CD4-positive, alpha-beta memory T cell (primary cell): ENCODE data around the gene VWCE. TPM values are rescaled to one million over a fixed set of nuclear protein-coding genes. Genes with fewer than 3 reads are reported as not detected.

Experiments
- CTCF ChIA-PET: fragments of 350-600 bp; sonication (Branson Sonifier 250); formaldehyde crosslinking; loops from one replicate; lab custom pipeline; 2021; ENCODE audit warnings: inconsistent platforms; ENCODE audit not compliant: partially characterized antibody; lab: Charles Lee
- POLR2A ChIA-PET: fragments of 350-600 bp; sonication (Branson Sonifier 250); formaldehyde crosslinking; loops from one replicate; lab custom pipeline; 2021; ENCODE audit not compliant: partially characterized antibody; lab: Charles Lee
- DNase-seq, 5 donors: peaks; one replicate each; pipeline versions ENCODE4 v3.0.0 to v3.0.0-alpha.2; 2020 to 2022; ENCODE audit warnings: mixed read lengths in 1 of 5
- H3K27ac ChIP-seq: one replicate; pipeline ENCODE4 v1.7.0; 2013; ENCODE audit warnings: low read depth, low read length
- H3K27me3 ChIP-seq: 2 replicates; pipeline ENCODE4 v1.7.0; 2013; ENCODE audit warnings: mild to moderate bottlenecking, low read length, moderate library complexity; ENCODE audit not compliant: insufficient read depth
- H3K36me3 ChIP-seq: 2 replicates; pipeline ENCODE4 v1.7.0; 2013; ENCODE audit warnings: mild to moderate bottlenecking, low read length, moderate library complexity; ENCODE audit not compliant: insufficient read depth
- H3K4me1 ChIP-seq: 2 replicates; pipeline ENCODE4 v1.7.0; 2013; ENCODE audit warnings: mild to moderate bottlenecking, low read length, moderate library complexity; ENCODE audit not compliant: insufficient read depth
- H3K4me3 ChIP-seq, 2 donors: one replicate each; pipeline ENCODE4 v1.7.0; 2013; ENCODE audit warnings: low read length in 2 of 2, mild to moderate bottlenecking in 1 of 2
- H3K9me3 ChIP-seq, 2 donors: one replicate each; pipeline ENCODE4 v1.7.0; 2013; ENCODE audit warnings: low read length in 2 of 2, control low read depth in 1 of 2; ENCODE audit not compliant: control insufficient read depth in 1 of 2
- H3K27ac Mint-ChIP-seq, 7 donors: one replicate each; pipeline ENCODE4 v1.8.0; 2020 to 2021; ENCODE audit warnings: mixed read lengths in 7 of 7, mild to moderate bottlenecking in 6 of 7, inconsistent platforms in 3 of 7, moderate library complexity in 3 of 7
- H3K27me3 Mint-ChIP-seq, 2 donors: one replicate each; pipeline ENCODE4 v1.8.0; 2020 to 2021; ENCODE audit warnings: mixed read lengths in 2 of 2
- H3K36me3 Mint-ChIP-seq, 2 donors: one replicate each; pipeline ENCODE4 v1.8.0; 2020 to 2021; ENCODE audit warnings: mixed read lengths in 2 of 2, inconsistent platforms in 1 of 2, mild to moderate bottlenecking in 1 of 2
- H3K4me1 Mint-ChIP-seq, 4 donors: one replicate each; pipeline ENCODE4 v1.8.0; 2020 to 2021; ENCODE audit warnings: mixed read lengths in 4 of 4, mild to moderate bottlenecking in 1 of 4
- H3K4me3 Mint-ChIP-seq, 8 donors: one replicate each; pipeline ENCODE4 v1.8.0; 2020 to 2021; ENCODE audit warnings: mixed read lengths in 8 of 8, mild to moderate bottlenecking in 7 of 8, moderate library complexity in 6 of 8, inconsistent platforms in 3 of 8
- H3K9me3 Mint-ChIP-seq, 8 donors: one replicate each; pipeline ENCODE4 v1.8.0; 2020 to 2021; ENCODE audit warnings: mixed read lengths in 8 of 8, mild to moderate bottlenecking in 5 of 8, inconsistent platforms in 3 of 8, moderate library complexity in 1 of 8
- intact Hi-C: fragments of 100-400 bp; cut with micrococcal nuclease; formaldehyde crosslinking; loops from one replicate; pipeline ENCODE4 v1.15.1; 2023
- polyA plus RNA-seq, 2 donors: library from polyadenylated mRNA; unstranded; fragments of 300-500 nt; fragmentation: Illumina TruSeq; gene quantifications; one replicate each; pipeline ENCODE4 v1.2.3, GENCODE V29; 2021
- total RNA-seq, 2 experiments: library from RNA; stranded (reverse); gene quantifications; one replicate each; pipeline ENCODE4 v1.2.3, GENCODE V29; 2021

VWCE gene
- total and polyA plus RNA-seq, 4 experiments from 2014 or later = 0.38 to 0.44 TPM; not detected in 2

- Mint-ChIP-seq H3K4me3 (no peak overlapping the region), H3K27me3 (no peaks in the 10 kb centered on the region), H3K4me1 (peaks cover 34 to 65% (median 48%) of the 10 kb centered on the region in 4 donors), H3K36me3 (peaks cover 47 to 56% of the 10 kb centered on the region in 2 donors), H3K9me3 (peaks cover 0 to 4% (median 0%) of the 10 kb centered on the region in 8 donors), H3K27ac (peak overlapping the region in 2 of 7 donors; percentile 17 to 49)
- intact Hi-C loops = no loop called here
- Histone ChIP-seq H3K4me1 (peaks cover 29% of the 10 kb centered on the region), H3K4me3 (no peak overlapping the region), H3K27ac (no peak overlapping the region), H3K36me3 (peaks cover 37% of the 10 kb centered on the region), H3K9me3 (no peaks in the 10 kb centered on the region), H3K27me3 (no peaks in the 10 kb centered on the region)
- no peak for DNase-seq
- ChIA-PET POLR2A (no interaction called here), CTCF (interaction anchor here (1.0 to 1.5 kb wide), 2 partner anchors 56 to 105 kb away, joined by 6 to 8 read pairs; no protein-coding TSS in a partner anchor)
Measured at GRCh38 chr11:61329871-61330270, 34.8 kb upstream of the VWCE start.

GRCh38 chr11:61328351-61328750 lies 33.2 kb upstream of the VWCE start:
- H3K36me3 ChIP-seq = peaks cover 49% of the 10 kb centered on the region
- H3K27me3 Mint-ChIP-seq = no peaks in the 10 kb centered on the region
- no peak overlapping the region for H3K27ac ChIP-seq
- peak overlapping the region in 1 of 7 donors; percentile 37 for H3K27ac Mint-ChIP-seq
- no peaks in the 10 kb centered on the region for H3K27me3 ChIP-seq
- no peak for DNase-seq
- H3K36me3 Mint-ChIP-seq = peaks cover 59 to 69% of the 10 kb centered on the region in 2 donors
- H3K4me1 Mint-ChIP-seq = peaks cover 28 to 55% (median 38%) of the 10 kb centered on the region in 4 donors
- no peak overlapping the region for H3K4me3 ChIP-seq
- H3K9me3 ChIP-seq = no peaks in the 10 kb centered on the region
- H3K4me3 Mint-ChIP-seq = no peak overlapping the region
- intact Hi-C loops = no loop called here
- H3K9me3 Mint-ChIP-seq = peaks cover 0 to under 1% (median 0%) of the 10 kb centered on the region in 8 donors
- H3K4me1 ChIP-seq = peaks cover 22% of the 10 kb centered on the region
- ChIA-PET CTCF (interaction anchor here (1.5 to 1.6 kb wide), 2 partner anchors 8 to 15 kb away, joined by 3 to 11 read pairs; no protein-coding TSS in a partner anchor), POLR2A (no interaction called here)

- Histone ChIP-seq H3K9me3 (no peaks in the 10 kb centered on the region), H3K27ac (no peak overlapping the region), H3K36me3 (peaks cover 56% of the 10 kb centered on the region), H3K4me3 (no peak overlapping the region), H3K27me3 (no peaks in the 10 kb centered on the region), H3K4me1 (peaks cover 20% of the 10 kb centered on the region)
- Mint-ChIP-seq H3K9me3 (no peaks in the 10 kb centered on the region), H3K4me3 (no peak overlapping the region), H3K4me1 (peaks cover 26 to 50% (median 34%) of the 10 kb centered on the region in 4 donors), H3K36me3 (peaks cover 63 to 76% of the 10 kb centered on the region in 2 donors), H3K27me3 (no peaks in the 10 kb centered on the region), H3K27ac (peak overlapping the region in 2 of 7 donors; percentile 24 to 79)
- ChIA-PET CTCF (interaction anchor here (1.0 to 2.4 kb wide), 5 partner anchors 8 to 108 kb away, joined by 3 to 15 read pairs (median 3); no protein-coding TSS in a partner anchor), POLR2A (interaction anchor here (0.8 kb wide), 1 partner anchor 9 kb away, joined by 3 read pairs; no protein-coding TSS in a partner anchor)
- intact Hi-C loops = no loop called here
- no peak for DNase-seq
Measured at GRCh38 chr11:61327669-61328071, 32.6 kb upstream of the VWCE start.

- Mint-ChIP-seq H3K27ac (peak overlapping the region in 2 of 7 donors; percentile 4 to 7), H3K27me3 (no peaks in the 10 kb centered on the region), H3K4me3 (no peak overlapping the region), H3K9me3 (no peaks in the 10 kb centered on the region), H3K4me1 (peaks cover 11 to 31% (median 17%) of the 10 kb centered on the region in 4 donors), H3K36me3 (peaks cover 75 to 81% of the 10 kb centered on the region in 2 donors)
- POLR2A ChIA-PET = interaction anchor here (0.8 kb wide), 1 partner anchor 11 kb away, joined by 3 read pairs; no protein-coding TSS in a partner anchor
- Histone ChIP-seq H3K27ac (no peak overlapping the region), H3K4me3 (no peak overlapping the region), H3K27me3 (no peaks in the 10 kb centered on the region), H3K4me1 (peaks cover 3% of the 10 kb centered on the region), H3K9me3 (no peaks in the 10 kb centered on the region), H3K36me3 (peaks cover 72% of the 10 kb centered on the region)
- intact Hi-C loops = no loop called here
- CTCF ChIA-PET = interaction anchor here (2.4 kb wide), 1 partner anchor 59 kb away, joined by 15 read pairs; no protein-coding TSS in a partner anchor
- DNase-seq = no peak
Measured at GRCh38 chr11:61325649-61326414, 30.7 kb upstream of the VWCE start.

- Mint-ChIP-seq H3K36me3 (peaks cover 32 to 70% of the 10 kb centered on the region in 2 donors), H3K4me1 (no peaks in the 10 kb centered on the region), H3K4me3 (no peak overlapping the region), H3K27me3 (no peaks in the 10 kb centered on the region), H3K27ac (no peak overlapping the region), H3K9me3 (no peaks in the 10 kb centered on the region)
- ChIA-PET CTCF (interaction anchor here (1.4 to 1.5 kb wide), 2 partner anchors 19 to 120 kb away, joined by 4 read pairs; no protein-coding TSS in a partner anchor), POLR2A (no interaction called here)
- no peak overlapping the region for H3K4me3 ChIP-seq
- DNase-seq = no peak
- H3K27ac ChIP-seq = no peak overlapping the region
- peaks cover 70% of the 10 kb centered on the region for H3K36me3 ChIP-seq
- H3K27me3 ChIP-seq = no peaks in the 10 kb centered on the region
- no peaks in the 10 kb centered on the region for H3K4me1 ChIP-seq
- intact Hi-C loops = no loop called here
- H3K9me3 ChIP-seq = no peaks in the 10 kb centered on the region
Measured at GRCh38 chr11:61315260-61315659, 20.1 kb upstream of the VWCE start.

- Mint-ChIP-seq H3K27me3 (no peaks in the 10 kb centered on the region), H3K27ac (no peak overlapping the region), H3K4me1 (no peaks in the 10 kb centered on the region), H3K9me3 (no peaks in the 10 kb centered on the region), H3K36me3 (peaks cover 20 to 37% of the 10 kb centered on the region in 2 donors), H3K4me3 (no peak overlapping the region)
- ChIA-PET CTCF (no interaction called here), POLR2A (interaction anchor here (0.6 kb wide), 1 partner anchor 25 kb away, joined by 3 read pairs; no protein-coding TSS in a partner anchor)
- Histone ChIP-seq H3K27me3 (no peaks in the 10 kb centered on the region), H3K4me3 (no peak overlapping the region), H3K4me1 (no peaks in the 10 kb centered on the region), H3K9me3 (no peaks in the 10 kb centered on the region), H3K36me3 (peaks cover 87% of the 10 kb centered on the region), H3K27ac (no peak overlapping the region)
- intact Hi-C loops = no loop called here
- no peak for DNase-seq
Measured at GRCh38 chr11:61310749-61311148, 15.6 kb upstream of the VWCE start.

GRCh38 chr11:61309739-61310138 lies 14.6 kb upstream of the VWCE start:
- no peaks in the 10 kb centered on the region for H3K27me3 Mint-ChIP-seq
- DNase-seq = no peak
- intact Hi-C loops = no loop called here
- ChIA-PET CTCF (no interaction called here), POLR2A (no interaction called here)
- H3K4me1 Mint-ChIP-seq = no peaks in the 10 kb centered on the region
- Histone ChIP-seq H3K4me3 (no peak overlapping the region), H3K36me3 (peaks cover 86% of the 10 kb centered on the region), H3K27ac (no peak overlapping the region), H3K27me3 (no peaks in the 10 kb centered on the region), H3K4me1 (no peaks in the 10 kb centered on the region), H3K9me3 (no peaks in the 10 kb centered on the region)
- no peaks in the 10 kb centered on the region for H3K9me3 Mint-ChIP-seq
- no peak overlapping the region for H3K4me3 Mint-ChIP-seq
- peaks cover 23 to 31% of the 10 kb centered on the region in 2 donors for H3K36me3 Mint-ChIP-seq
- no peak overlapping the region for H3K27ac Mint-ChIP-seq
